GM19372 (cell line): ENCODE measurements around the gene SMIM32.

Source experiments
- ATAC-seq: cut with Tn5 transposase; IDR thresholded peaks from one replicate; pipeline ENCODE4 v1.9.1; 2021; ENCODE audit warnings: mild to moderate bottlenecking, low read depth, moderate library complexity; ENCODE audit not compliant: unreplicated experiment

SMIM32 gene

DNA sequence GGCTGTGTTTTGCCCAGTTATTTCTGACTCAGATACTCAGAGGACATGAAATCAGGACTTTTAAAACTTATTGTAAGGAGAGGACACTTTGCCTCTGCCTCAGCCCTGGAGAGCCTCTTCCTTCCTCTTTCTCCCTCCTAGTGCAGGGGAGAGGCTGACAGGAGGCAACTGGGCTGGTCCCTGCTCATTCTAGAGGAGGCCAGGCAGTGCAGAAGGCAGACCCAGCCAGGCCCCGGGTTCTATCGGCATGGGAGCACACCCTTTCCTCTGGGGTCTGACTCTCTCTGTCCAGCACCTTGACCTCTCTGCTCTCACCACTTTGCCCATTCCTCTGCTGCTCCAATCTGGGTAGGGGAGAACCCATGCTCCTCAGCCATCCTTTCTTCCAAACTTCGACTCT is 16.0 kb upstream of the SMIM32 start:
- no peak for ATAC-seq

DNA sequence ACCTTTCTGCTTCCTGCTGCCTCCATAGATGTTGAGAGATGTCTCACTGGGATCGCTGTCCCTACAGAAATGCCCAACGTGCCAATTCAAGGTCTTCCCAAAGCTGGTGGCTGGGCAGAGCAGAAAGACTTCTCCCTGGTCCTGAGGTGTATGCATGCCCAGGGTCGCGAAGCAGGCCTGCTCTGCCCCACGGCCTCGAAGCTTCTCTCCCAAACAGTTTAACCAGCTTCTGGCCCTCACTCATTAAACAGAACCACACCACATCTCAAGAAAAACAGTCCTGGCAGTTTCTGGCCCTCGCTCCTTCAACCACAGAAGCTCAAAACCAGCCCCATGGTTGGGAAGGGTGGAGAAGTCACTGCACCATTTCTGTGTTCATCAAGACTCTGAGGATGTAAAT is 14.7 kb upstream of the SMIM32 start:
- no peak for ATAC-seq

DNA sequence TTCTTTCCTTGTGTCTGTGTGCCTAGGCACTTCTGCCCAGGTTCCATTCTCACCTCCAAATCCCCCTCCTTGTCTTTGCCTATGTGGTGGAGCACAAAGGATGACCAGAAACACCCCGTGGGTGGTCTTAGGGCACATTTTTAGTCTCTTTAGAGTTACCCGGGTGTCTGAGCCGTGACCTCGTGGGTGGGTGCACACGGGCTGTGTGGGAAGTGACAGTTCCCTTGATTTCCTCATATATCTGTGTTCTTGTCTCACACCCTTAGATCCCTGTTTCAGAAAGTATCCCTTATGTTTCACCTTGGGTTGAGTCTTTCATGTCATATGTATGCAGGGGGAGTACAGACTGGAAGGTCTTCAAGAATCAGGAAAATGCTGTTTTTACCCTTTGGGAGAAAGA is 13.4 kb upstream of the SMIM32 start:
- no peak for ATAC-seq

DNA sequence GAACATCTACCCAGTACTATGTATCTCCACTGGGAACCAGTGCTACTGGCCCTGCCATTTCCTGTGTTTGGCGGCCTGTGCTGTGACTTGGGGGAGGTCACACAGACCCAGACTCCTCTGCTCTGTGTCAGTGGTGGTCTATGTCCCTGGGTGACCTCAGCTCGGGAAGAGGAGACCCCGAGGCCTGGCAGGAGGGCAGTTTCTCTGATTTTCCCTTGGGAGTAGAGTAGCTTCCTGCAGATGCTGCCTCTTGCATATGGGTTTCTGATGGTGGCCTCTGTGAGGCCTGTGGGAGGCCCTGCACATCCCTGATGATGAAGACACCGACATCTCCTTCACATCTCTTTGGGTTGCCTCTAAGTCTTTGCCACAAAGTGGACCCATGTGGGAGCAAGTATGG is 13.0 kb upstream of the SMIM32 start:
- ATAC-seq: no peak

DNA sequence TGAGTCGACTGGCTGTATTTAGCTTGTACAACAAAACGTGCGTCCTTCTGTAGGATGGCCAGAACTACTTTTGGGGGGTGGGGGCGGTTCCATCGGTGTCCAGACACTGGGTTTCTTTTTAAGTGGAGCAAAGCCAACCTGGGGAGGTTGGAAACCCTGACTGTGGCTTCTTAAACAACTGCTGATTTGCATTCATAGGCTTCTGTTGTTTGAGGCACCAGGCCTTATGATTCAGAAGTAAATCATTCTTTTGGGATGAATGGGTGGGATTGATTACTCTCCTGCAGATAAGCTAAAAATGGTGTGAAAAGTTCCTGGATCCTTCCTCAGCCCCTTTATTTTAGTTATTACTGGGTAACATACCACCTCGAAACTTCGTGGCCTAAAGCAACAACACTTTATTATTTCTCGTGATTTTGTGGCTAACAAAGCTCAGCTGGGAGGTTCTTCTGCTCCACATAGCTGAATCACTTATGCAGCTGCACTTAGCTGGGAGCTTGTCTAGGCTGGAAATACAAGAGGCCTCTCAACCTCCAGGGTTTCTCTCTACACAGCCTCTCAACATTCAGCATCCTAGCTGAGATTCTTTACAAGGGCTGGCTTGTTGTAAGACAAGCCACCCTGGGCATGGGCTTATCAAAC is 12.2 kb upstream of the SMIM32 start:
- no peak for ATAC-seq

DNA sequence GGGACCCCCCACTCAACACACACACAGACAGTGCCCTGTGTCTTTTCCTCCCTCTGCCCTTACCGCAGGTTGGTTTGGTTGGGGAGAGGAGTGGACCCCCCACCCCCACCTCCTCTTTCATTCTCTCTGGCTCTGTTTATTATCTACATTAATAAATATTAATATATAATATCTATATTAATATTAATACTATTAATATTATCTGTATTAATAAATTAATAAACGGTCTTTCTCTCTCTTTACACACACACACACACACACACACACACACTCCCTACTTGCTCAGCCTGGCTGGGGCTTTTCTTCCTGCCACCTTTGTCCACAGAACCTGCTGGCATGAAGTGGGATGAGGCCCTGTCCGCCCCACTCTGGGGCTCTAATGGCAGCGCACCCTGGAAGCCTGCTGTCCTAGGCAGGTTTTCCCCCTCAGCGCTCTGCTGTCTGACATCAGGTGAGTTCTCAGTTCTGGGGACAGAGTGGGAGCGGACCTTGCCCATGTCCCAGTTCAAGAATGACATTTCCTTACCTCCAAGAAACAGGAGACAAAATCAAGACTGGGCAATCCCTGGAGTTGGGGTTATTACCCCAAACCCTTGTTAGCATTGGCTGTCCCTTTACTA is 10.5 kb upstream of the SMIM32 start:
- ATAC-seq: no peak

DNA sequence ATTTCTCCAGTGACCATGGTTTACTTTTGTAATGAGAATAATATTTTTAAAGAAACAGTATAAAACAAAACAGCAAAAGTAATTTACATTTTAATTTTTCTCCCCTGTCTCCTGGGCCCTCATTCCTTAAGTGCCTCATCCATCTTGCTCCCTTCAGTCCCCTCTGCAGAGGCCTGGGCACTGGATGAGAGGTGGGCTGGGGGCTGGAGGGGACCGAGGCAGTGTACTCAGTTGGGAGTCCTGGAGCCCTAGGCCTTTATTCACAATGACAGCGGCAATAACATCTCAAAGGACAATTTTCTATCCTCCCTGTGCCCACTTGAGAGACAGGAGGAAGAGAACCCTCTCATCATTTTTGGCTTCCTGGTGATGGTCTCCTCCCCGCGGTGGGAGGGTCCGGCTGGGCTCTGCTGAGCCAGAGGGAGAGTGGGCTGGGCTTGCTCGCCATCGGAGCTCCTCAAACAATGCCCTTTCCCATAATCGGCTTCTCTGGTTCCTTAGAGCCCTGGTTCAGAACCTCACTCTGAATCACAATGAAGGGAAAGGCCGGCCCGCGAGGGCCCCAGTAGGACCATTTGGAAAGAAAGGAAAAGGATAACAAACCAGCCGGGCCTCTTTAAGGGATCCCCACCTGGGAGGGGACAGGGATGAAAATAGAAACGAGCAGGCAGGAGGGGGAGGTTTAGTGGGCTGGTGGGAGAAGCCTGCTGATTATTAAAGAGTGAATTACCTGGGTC is 9.7 kb upstream of the SMIM32 start:
- ATAC-seq: no peak

DNA sequence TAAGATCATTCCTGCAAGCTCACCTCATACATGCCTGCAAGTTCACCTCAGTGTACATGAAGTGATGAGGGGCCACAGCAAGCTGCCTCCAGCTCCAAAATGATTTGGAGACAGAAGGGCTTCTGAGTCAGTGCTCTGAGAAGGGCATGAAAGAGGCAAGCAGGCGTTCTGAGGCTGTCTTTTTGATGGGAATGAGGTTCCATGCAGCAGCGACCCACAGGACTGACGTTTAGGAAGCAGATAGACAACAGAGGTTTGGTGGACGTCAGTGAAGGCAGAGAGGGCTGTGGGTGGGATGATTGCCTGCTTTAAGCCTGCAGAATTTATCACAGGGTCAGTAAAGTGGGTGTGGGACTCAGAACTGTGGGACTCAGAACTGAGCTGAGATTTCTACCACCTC is 8.9 kb upstream of the SMIM32 start:
- no peak for ATAC-seq

DNA sequence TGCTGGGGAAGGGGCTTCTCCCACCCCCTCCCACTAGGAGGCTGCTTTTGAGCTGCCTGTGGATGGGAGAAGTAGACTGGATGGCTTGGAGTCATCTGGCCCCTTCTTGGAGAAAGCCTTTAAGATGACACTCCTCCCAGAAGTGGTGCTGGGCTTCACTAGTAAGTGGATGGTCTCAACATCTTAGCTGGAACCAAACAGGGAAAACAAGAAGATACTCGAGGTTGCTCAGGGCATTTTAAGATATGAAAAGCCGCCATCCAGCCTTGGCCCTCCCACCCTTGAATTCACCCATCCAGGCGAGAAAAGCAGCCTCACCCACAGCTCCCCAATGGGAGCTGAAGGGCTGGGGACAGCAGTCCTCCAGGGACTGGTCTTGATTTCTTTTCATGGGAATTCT is 7.8 kb upstream of the SMIM32 start:
- ATAC-seq: no peak

DNA sequence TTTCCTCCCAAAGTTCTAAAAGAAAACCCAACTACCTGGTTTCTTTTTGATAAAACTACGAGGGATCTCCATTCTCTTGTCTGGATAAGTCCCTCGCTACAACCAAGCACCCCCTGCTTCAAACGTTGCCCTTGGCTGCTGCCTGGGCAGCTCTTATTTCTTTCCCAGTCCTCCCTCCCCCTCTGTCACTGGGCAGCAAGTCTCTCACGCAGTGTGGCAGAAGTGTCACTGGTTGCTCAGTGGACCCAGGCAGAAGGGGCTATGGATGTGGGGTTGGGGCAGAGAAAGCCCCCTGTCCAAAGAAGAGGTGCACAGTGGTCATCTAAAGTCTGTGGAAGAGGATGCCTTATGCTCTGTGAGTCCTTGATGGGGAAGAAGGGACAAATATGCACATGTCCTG is 7.2 kb upstream of the SMIM32 start:
- ATAC-seq: no peak

DNA sequence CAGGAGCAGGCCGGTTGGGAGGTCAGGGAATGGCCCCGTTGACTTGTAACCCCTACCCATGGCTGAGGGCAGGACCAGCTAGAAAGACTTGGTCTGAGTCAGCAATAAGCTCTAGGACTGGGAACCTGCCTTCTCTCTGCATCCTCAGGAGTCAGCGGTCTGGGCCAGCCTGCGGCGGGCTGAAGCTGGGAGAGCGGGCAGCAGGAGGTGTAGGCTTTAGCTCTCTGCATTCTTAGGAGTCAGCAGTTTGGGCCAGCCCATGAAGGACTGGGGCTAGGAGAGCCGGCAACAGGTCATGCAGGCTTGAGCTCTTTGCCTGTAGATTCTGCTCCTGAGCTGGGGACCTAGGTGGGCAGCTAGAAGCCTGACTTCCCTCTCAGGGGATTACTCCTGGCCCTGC is 6.4 kb upstream of the SMIM32 start:
- ATAC-seq: no peak

DNA sequence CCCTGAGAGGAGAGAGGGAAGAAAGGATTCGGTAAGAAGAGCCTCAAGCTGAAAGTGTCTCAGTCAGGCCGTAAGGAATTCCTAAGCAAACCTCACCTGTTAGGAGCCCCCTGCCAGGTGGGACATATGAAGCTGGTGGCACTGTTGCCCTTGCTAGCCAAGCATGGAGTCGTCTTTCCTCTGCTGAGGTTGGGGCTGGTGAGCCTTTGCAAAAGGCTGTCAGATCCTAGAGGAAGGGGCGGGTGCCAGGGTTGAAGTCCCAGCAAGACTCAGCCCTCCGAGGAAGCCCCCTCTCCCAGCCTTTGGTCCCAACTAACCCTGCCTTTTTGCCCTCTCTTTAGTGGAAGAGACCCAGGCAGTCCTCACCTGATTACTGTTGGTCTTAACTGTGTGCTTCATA is 5.5 kb upstream of the SMIM32 start:
- no peak for ATAC-seq

DNA sequence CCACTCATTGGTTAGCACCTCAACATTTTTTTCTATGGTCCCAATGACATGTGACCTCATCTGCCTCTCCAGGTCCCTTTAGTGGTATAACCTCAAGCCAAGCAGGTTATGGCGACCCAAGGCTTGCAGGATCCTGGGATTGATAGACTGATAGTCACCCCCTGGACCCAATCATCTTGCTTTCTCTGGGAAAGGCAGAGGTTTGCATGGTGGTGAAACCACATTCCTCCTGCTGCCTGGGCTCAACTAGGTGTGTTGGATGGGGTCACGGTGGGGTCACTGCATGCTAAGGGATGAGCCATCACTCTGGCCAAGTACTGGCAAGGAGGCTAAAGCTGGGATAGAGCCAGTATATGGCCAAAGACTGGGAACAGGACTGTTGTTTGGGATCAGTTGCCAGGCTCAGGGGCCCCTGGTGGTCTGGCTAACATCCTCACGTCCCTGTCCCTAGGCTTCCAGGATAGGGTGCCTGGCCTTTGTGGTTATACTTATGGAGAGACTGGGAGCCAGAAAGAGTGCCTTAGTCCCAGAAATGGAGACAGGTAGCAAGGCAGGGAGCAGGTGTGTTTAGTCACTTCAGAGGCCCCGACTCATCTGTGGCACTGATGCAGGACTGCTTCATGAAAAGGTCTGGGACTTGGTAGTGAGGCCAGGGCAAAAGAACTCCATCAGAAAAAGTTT is 4.6 kb upstream of the SMIM32 start:
- no peak for ATAC-seq

DNA sequence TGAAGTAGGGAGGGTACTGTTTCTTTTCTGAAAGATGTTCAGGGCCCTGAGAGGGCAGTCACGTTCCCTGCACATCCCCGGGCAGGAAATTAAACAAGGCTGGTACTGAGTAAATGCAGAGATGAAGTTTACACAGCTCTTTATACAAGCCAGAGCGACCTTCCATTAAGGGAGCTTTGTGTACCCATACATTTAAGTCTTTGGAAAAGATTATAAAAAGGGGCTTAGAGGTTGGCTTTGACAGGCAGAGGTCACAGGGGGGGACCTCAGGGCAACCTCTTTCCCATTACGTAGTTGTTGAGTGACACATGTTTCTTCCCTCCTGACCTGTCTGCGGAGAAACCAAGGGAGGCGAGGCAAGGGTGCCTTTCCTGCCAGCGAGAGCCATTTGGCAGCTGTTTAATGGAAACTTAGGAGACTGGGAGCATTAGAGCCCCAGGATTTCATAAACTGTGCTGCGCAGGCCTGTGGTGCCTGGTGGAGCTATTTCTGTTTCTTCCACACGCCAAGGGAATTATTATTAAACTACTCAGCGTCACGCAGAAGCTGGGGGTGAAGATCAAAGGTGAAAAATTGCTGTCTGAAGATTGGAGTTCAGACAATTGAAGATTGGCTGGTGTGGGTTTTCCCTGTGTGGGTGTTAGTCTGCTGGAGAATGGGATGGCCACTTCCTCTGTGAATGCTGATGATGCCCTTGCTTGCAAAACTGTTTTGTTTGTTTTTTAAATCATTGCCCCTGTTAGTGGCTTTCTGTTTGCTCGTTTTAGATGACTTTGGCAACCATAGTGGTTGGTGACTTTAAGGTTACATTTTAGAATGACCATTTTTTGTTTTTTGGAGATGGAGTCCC is 3.2 kb upstream of the SMIM32 start:
- no peak for ATAC-seq

DNA sequence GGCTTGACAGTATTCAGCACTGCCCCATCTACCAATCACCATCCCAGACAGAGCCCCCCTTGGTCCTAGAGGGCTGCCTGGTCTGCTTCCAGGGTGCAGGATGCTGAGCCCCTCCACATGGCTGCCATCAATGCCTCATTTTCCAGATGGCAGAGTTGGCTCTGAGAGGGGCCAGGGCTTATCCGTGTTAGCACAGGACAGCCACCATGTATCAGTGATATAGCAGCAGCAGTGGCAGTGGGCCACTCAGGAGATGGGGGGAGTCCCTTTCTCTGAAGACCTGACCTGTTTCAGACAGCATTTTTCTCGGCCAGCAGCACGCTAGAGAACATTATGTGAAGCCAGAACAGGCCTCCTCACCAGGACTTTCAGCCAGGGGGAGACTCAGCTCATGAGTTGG is 1.6 kb upstream of the SMIM32 start:
- no peak for ATAC-seq

DNA sequence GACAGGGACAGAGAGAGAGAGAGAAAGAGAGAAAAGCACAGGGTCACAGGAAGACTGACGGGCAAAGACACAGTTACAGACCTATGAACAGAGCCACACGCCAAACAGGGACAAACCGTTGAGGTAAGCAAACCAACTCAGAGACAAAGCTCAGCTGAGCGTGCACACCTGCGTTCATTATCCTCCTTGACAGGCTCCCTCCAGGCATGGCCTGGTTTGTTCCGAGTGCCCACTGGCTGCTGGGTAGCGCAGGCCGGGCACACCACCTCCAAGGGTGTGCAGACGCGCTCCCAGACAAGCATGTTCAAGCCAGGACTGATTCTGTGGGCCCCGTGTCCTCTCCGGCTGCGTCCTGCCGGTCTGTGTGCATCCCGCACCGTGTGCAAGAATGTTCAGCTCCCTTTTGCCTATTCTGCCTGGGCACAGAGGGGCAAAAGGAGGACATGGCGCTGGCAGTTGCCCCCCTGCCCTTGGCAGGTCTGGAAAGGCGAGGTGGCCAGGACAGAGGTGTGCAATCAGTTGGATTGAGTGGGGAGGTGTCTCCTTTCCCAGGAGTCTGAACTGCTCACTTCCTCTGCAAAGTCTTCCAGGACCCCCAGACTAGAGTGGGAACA is 467 bp upstream of the SMIM32 start:
- ATAC-seq: no peak

DNA sequence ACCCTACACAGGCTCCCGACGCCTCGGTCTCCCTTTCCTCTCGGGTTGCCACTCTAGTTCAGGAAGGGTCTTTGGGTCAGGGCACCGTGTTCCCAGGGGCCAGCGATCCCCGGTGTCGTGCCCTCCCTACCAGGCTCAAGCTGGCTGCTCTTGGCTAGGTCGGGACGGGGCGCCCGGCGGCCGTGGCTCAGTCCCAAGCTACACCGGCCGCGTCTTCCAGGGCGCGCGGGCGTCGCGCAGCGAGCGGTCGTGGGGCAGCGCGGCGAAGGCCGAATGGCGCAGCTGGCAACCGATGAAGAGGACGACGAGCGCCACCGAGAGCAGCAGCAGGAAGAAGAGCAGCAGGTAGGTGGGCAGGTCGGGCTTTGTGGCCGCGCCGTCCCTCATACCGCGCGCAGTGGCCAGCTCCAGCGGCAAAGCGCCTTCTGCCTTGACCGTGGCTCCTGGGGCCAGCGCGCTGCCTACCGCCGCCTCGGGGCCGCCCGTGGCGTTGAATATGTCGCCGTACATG is 892 bp downstream of the SMIM32 start:
- no peak for ATAC-seq

DNA sequence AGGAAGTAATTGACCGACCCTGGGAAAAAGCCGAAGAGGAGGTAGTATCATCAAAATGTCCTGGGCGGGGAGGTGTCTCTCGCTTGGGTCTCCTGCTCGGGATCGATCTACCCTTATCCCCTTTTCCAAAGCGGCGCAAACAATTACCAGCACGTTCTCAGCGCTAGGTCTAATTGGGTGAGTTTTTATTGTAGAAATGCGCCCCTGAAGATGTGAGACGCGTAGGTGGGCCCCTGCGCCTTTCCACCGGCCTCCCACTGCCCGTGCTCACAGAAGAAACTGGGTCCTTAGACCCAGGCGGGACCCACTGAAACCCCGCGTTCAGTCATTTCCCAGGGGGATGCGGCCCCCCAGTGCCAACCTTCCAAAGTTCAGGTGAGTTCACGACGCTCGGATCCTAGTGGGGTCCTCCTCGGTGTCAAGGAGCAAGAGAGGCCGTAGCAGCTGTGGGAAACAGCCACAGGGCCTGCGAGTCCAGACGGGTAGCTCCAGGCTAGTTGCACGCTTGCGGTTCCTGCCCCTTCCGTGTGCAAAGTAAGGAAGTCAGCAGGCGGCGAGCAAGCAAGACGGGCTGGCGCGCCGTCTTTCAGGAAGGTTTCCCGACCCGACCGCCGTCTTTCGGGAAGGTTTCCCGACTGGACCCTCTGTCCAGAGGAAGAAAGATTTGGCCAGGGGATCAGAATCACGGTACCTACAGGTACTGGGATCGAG is 1.5 kb downstream of the SMIM32 start:
- ATAC-seq: no peak

DNA sequence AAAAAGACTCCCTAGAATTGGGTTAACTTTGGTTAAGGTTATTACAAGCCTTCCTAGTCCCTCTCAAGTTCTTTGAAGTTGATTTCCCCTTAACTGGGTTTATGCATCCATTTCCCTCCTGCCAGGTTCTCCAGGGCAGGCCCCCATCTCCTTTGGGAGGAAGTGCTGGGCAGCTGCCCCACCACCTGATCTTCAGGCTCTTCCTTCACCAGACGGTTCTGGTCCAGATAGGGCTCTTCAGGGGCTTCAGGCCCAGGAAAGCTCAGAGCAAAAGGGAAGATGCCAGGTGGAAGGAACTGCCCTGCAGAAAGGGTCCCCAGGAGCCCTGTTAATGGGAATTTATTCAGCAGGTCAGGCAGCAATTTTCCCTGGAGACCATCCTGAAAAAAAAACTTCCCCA is 2.1 kb downstream of the SMIM32 start:
- ATAC-seq: no peak
